A549 (cell line): ENCODE measurements around the gene PTPRJ.

Experiments used
- BHLHE40 ChIP-seq: IDR thresholded peaks from 2 replicates; pipeline ENCODE4 v1.6.1; 2012; ENCODE audit warnings: low read depth, low read length, inconsistent platforms
- CTCF ChIP-seq: fragments of >200 bp; sonication (Bioruptor Twin); formaldehyde crosslinking; IDR thresholded peaks from 3 replicates; pipeline ENCODE4 v1.5.1; 2016
- GATA3 ChIP-seq: IDR thresholded peaks from 2 replicates; pipeline ENCODE4 v1.6.1; 2012; ENCODE audit warnings: borderline replicate concordance
- HMGXB4 ChIP-seq: fragments of 250-450 bp; sonication (Bioruptor Pico); IDR thresholded peaks from 2 replicates; pipeline ENCODE4 v1.5.0; 2021; ENCODE audit warnings: mild to moderate bottlenecking, moderate library complexity, borderline replicate concordance
- JUNB ChIP-seq: fragments of >200 bp; sonication (Bioruptor Twin); formaldehyde crosslinking; IDR thresholded peaks from 2 replicates; pipeline ENCODE4 v1.6.1; 2016
- POLR2A ChIP-seq: IDR thresholded peaks from 2 replicates; pipeline ENCODE4 v1.6.1; 2012; ENCODE audit warnings: mild to moderate bottlenecking, low read length
- REST ChIP-seq: fragments of 200-600 bp; sonication (generic); IDR thresholded peaks from 2 replicates; pipeline ENCODE4 v1.6.1; 2016; ENCODE audit warnings: antibody characterized with exemption, mild to moderate bottlenecking, moderate library complexity
- SREBF2 ChIP-seq: fragments of 450-650 bp; IDR thresholded peaks from 2 replicates; pipeline ENCODE4 v1.6.1; 2014; ENCODE audit warnings: mild to moderate bottlenecking, moderate library complexity
- USF2 ChIP-seq: fragments of 450-650 bp; IDR thresholded peaks from 2 replicates; pipeline ENCODE4 v1.6.1; 2014; ENCODE audit warnings: antibody characterized with exemption
- ZFP36 ChIP-seq: fragments of 450-650 bp; IDR thresholded peaks from 2 replicates; pipeline ENCODE4 v1.6.1; 2014; ENCODE audit warnings: borderline replicate concordance; ENCODE audit not compliant: partially characterized antibody

- no peak for TF ChIP-seq POLR2A
- no peak for TF ChIP-seq CTCF
- no peak for TF ChIP-seq GATA3
- no peak for TF ChIP-seq HMGXB4 (CRISPR knock-in tag)
- no peak for TF ChIP-seq SREBF2
- TF ChIP-seq USF2, result no peak
- TF ChIP-seq JUNB, result no peak
- TF ChIP-seq BHLHE40, result no peak
- TF ChIP-seq ZFP36, result no peak
- TF ChIP-seq REST, result no peak
These were observed 124.2 kb downstream of the PTPRJ start for GRCh38 chr11:48104568-48104924.
